Body of pancreas (tissue), 4 donors: ENCODE data around the gene LIMD2.

Experiments
- POLR2A ChIP-seq, 3 donors: fragments of 450-650 bp; IDR thresholded peaks; one replicate each; pipeline ENCODE4 v1.6.1; 2016; ENCODE audit warnings: antibody characterized with exemption in 3 of 3, mild to moderate bottlenecking in 2 of 3
- TF ChIP-seq, protein P1 (sequence below), 7 experiments: fragments of 450-650 bp in 4 of 7; fragments of 200-600 bp in 3 of 7; sonication (generic) in 3 of 7; IDR thresholded peaks; one replicate each; pipeline ENCODE4 v1.5.1; 2016 to 2019; ENCODE audit warnings: antibody characterized with exemption in 7 of 7

DNA sequence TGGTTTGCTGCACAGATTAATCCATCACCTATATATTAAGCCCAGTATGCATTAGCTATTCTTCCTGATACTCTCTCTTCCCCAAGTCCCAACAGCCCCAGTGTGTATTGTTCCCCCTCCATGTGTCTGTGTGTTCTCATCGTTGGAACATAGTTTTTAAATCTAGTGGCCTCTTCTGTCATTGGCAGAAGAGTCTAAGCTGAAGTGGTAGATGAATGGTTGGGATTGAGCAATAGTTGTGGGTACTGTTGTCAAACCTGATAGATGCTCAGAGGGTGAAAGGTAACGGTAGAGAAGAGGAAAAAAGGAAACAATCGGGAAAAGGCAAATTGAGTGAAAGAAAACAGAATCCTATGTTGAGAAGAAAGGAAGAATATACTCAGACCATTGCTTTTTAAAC is 47.8 kb downstream of the LIMD2 start:
- TF ChIP-seq, protein P1, sequence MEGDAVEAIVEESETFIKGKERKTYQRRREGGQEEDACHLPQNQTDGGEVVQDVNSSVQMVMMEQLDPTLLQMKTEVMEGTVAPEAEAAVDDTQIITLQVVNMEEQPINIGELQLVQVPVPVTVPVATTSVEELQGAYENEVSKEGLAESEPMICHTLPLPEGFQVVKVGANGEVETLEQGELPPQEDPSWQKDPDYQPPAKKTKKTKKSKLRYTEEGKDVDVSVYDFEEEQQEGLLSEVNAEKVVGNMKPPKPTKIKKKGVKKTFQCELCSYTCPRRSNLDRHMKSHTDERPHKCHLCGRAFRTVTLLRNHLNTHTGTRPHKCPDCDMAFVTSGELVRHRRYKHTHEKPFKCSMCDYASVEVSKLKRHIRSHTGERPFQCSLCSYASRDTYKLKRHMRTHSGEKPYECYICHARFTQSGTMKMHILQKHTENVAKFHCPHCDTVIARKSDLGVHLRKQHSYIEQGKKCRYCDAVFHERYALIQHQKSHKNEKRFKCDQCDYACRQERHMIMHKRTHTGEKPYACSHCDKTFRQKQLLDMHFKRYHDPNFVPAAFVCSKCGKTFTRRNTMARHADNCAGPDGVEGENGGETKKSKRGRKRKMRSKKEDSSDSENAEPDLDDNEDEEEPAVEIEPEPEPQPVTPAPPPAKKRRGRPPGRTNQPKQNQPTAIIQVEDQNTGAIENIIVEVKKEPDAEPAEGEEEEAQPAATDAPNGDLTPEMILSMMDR (IDR thresholded peaks at IDR 0.05) = no peak
- TF ChIP-seq POLR2A (IDR thresholded peaks at IDR 0.05) = no peak
